Measurements from ENCODE around the gene TBX15.
A peak's percentile ranks its signal among the peaks of the same experiment; 100 is the strongest.
"Not testable (repeated sequence)": the region's sequence is repeated elsewhere in the genome, so short reads cannot be mapped to it uniquely, and the experiment has no call there.

TBX15 gene

GRCh38 chr1:118927427-118928187 lies 60.5 kb downstream of the TBX15 start:
- peak in 1 of 2 experiments; percentile 32 for DNase-seq (ENCODE audit: low read depth in 2 of 2)

GRCh38 chr1:118926261-118926660 lies 61.9 kb downstream of the TBX15 start:
- DNase-seq (ENCODE audit: low read depth in 2 of 2): no peak

DNA sequence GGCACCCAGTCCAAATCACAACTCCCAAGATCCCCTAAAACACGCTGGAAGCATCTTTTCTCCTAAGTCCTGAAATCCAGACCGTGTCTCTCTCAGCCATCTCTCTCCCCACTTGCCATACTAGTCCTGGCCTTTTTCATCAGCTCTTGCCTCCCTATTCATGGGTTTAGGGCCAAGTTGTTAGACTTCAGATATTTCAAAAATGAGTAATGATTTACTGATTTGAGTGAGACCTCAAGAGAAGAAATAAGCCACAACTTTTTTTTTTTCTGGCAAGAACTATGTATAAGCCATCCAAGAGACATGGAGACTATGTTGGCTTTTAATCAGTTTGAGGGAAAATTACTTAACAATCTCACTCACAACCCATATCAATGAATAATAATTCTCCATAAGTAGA lies 62.5 kb downstream of the TBX15 start:
- no peak for DNase-seq (ENCODE audit: low read depth in 2 of 2)

DNA sequence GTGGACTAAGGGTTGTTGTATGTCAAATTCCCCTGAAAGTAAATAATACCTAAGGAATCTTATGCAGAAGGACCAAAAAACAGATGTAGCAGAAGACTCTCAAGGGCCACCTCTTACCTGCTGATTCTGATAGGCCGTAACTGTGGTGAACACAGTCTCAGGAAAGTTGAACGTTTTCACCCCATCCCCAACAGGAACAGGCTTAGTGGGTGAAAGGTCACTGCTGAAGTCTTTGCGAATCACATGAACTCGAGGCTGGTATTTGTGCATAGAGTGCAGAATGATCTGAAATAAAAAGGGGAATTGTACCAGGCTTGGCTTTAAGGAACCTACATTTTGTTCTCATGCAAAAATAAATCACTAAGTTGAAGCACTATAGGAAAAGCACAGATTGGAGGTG lies 64.8 kb downstream of the TBX15 start:
- no peak for DNase-seq (ENCODE audit: low read depth in 2 of 2)

DNA sequence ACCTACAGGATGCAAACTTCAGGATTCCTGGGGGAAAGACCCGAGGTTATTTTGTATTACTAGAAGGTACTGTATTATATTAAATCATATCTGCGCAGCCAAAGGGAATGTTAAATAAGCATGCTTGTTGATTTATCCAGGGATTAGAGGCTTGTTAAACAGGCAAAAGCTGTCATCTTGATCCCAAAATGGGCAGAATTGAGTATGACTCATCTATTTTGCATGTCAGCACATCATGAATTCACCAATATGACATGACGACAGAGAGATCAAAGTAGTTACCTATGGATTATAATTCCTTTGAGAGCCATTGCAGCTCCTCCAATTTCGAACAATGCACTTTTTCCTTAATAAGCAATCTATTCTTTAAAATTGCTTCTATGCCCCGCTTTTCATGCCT lies 66.1 kb downstream of the TBX15 start:
- peak in 1 of 2 experiments; percentile 13 for DNase-seq (ENCODE audit: low read depth in 2 of 2)

DNA sequence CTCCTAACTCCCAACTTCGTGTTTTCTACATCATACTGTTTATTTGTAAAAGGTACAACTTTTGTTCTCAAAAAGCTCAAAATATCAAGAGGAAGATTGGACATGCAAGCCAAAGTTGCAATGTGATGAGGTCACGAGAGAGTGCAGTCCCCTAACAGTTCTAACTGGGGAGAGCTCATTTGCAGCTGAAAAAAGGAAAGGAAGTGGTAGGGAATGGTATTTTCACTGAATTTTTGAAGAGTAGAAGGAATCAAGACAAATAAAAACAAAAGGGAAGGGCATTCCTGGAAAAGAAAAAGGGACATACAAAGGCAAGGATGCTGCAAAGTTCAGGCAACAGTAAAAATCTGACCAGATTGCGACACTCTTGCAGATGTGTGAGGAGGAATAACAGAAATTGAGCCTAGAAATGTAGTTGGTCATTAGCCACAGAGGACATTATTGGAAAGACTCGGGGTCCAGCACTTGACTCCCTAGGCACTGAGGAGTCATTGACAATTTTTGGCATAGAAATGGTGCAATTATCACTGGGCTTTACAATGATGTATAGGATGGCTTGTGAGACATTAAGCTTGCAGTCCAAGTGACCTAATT lies 67.9 kb downstream of the TBX15 start:
- no peak for DNase-seq (ENCODE audit: low read depth in 2 of 2)

GRCh38 chr1:118918940-118919259 lies 69.2 kb downstream of the TBX15 start:
- no peak for DNase-seq (ENCODE audit: low read depth in 2 of 2)

DNA sequence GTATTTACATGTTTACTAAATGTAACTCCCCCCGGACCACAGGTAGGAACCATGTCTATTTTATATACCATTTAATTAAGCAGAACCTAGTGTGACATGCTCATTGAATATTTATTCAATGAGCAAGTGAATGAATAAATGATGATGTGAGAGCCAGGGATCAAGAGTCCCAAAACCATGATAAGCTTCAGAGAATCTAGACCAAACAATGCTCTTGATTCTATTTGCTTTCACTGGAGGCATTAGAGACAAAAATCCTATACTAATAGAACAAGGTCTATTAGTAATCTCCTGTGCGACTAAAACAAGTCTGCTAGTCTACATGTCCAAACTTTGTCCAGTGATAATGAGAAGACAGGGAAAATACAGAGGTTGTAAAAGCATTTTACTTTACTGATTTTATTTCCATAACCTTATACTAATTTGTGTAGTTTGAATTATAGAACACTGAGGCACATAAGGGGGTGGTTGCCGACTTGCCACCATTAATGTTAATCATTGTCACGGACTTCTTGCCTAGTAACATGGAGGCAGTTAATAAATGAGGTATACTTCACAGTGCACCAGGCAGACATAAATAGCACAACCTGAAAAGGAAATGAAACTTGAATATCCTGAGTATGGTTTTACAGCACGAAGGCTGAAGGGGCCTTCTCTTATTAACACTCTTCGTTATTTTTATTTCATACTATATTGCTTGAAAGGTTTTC lies 69.8 kb downstream of the TBX15 start:
- no peak for DNase-seq (ENCODE audit: low read depth in 2 of 2)

- DNase-seq (ENCODE audit: low read depth in 2 of 2): not testable (repeated sequence)
Observed at GRCh38 chr1:118916346-118916745, 71.8 kb downstream of the TBX15 start.

DNA sequence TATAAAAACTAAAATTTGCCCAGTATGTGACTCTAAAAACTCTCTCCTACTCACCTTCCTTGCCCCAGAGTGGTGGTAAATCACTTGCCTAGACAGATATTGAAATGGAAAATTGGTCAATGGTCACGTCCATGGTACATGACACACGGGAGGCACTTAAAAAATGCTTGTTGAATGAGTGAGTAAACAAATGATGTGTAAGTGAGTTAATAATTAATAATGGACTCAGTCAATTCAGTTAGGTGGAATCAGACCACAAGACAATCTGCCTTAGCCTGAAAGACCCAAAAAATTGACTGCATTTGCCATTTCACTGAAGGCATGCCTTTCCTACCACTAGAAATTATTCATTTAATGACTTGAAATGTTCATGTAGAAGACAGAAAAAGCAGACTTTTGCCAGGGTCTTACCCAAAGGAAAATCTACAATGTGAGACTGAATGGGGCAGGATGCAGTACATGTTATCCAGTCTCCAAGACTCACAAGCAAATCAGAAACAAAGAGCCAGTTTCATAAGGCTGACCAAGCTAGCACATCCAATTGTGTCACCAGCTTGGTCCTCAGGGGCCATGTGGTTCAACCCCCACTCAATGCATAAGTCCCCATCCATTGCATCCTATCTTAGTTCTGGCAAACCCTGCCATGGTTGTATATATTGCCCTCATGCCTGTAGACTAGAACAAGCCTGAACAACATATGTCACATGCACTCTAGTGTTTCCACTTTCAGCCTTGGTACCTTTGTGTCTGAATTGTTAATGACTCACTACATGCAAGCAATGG lies 73.6 kb downstream of the TBX15 start:
- no peak for DNase-seq (ENCODE audit: low read depth in 2 of 2)

GRCh38 chr1:118913818-118914217 lies 74.3 kb downstream of the TBX15 start:
- no peak for DNase-seq (ENCODE audit: low read depth in 2 of 2)

GRCh38 chr1:118912574-118912973 lies 75.6 kb downstream of the TBX15 start:
- DNase-seq (ENCODE audit: low read depth in 2 of 2): no peak

GRCh38 chr1:118911571-118911970 lies 76.6 kb downstream of the TBX15 start:
- no peak for DNase-seq (ENCODE audit: low read depth in 2 of 2)

DNA sequence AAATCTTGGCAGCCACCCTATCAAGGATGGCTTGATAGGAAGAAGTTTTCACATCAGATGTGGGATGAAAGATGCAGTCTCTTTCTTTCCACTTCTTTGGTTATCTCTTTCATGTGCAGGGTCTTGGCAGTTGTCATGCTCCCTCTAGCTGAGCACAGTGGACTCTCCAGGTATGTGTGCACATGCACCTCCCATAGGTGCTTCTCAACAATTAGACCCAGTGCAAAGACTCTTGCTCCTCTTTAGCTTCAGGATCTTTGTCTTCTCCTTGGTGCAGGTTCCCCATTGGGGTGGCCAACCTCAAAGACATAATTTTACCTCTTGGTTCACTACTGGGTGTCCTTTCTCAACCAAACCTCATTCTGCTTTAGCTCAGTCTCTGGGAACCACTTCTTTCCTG lies 80.7 kb downstream of the TBX15 start:
- DNase-seq (ENCODE audit: low read depth in 2 of 2): no peak

- DNase-seq (ENCODE audit: low read depth in 2 of 2): no peak
Observed at GRCh38 chr1:118905671-118906070, 82.5 kb downstream of the TBX15 start.

- no peak for DNase-seq (ENCODE audit: low read depth in 2 of 2)
Observed at GRCh38 chr1:118905196-118905595, 82.9 kb downstream of the TBX15 start.

GRCh38 chr1:118902711-118903191 lies 85.4 kb downstream of the TBX15 start:
- DNase-seq (ENCODE audit: low read depth in 2 of 2): peak; percentile 37 to 41

DNA sequence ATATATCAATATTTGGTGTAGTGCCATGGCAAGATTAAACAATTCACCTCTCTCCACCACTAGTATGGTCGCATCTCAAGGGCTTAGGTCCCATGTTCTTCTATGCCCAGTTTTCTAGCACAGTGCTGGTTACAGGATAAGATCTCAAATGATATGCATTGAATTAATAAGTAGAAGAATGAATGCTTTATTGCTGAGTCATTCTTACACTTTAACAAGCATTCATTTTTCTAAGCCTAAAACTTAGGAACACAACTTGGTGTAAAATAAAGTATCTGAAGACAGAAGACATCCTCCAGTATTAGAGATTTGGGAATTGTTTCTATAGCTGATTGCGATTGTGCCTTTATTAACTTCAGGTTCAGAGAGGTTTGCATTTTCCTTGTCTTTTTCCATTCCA lies 85.8 kb downstream of the TBX15 start:
- no peak for DNase-seq (ENCODE audit: low read depth in 2 of 2)

DNA sequence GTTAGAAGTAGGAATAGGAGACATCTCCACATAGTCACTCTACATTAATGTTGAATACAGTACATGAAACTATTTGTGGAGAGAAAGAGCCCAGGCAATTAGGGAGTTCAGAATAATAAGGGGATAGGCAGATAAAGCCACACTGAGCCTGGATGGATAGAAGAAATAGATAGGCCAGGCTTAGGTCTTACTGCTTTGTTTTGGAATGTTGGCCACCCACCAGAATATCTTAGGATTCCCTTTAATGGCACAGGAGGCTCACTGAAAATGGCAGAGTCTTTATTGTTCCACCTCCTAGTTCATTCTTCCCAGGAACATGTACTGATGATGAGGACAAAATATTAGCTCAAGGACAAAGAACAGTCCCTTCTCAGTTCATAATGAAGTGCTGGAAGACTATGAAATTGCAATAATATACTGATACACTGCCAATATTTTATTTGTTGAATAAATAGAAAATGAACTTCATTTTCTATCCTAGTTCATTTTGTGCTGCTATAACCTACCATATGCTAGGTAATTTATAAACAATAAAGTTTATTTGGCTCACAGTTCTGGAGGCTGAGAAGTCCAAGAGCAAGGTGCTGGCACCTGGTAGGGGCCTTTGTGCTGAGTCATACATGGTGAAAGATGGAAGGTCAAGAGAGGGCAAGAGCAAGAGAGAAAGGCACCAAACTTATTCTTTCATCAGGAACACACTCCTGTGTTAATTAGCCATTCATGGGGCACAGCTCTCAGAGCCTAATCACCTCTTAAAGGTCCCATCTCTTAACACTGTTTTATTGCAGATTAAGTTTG lies 87.3 kb downstream of the TBX15 start:
- DNase-seq (ENCODE audit: low read depth in 2 of 2): no peak

GRCh38 chr1:118899340-118899739 lies 88.8 kb downstream of the TBX15 start:
- no peak for DNase-seq (ENCODE audit: low read depth in 2 of 2)

GRCh38 chr1:118898712-118899111 lies 89.4 kb downstream of the TBX15 start:
- DNase-seq (ENCODE audit: low read depth in 2 of 2): no peak
